Heart left ventricle (tissue), 13 donors: ENCODE measurements around the gene NSD1.

Source experiments
- POLR2A ChIP-seq, 2 donors: fragments of 450-650 bp; IDR thresholded peaks; one replicate each; pipeline ENCODE4 v1.6.1; 2017; ENCODE audit warnings: antibody characterized with exemption in 2 of 2, mild to moderate bottlenecking in 2 of 2, moderate library complexity in 2 of 2
- TF ChIP-seq, protein P1 (sequence below), 12 donors: fragments of 200-600 bp; sonication (generic) in 4 of 12; IDR thresholded peaks; one replicate each; pipeline versions ENCODE4 v1.5.0 to v1.8.0; 2018 to 2022; ENCODE audit warnings: antibody characterized with exemption in 12 of 12, mild to moderate bottlenecking in 5 of 12
- donor health status: ischemic (EF 13 %, LVEDD 7.1; RV severe dilation, severe dysfunction).
- donor health status: DM: no; HTN: yes; CAD: no.
- donor health status: DM: no; HTN: no; CAD: no.
- donor health status: ischemic (EF 25% LVEDD 6.9; RV normal size, moderate dysfunction).
- donor health status: ischemic (EF 25% LVEDD 5.7; RV mildly dilated, moderate dysfunction).
- donor health status: ischemic (EF 35%, LVEDD 5.7; RV mildly dilated, moderate dysfunction).
- donor health status: nonischemic (EF 11% LVEDD 7.7; RV severe dilation, severe dysfunction).
- donor health status: DM: yes; HTN: yes; CAD: no.
- donor health status: PGD.
- donor health status: ischemic (EF 29% LVEDD 5.4; RV normal size, mild dysfunction).
- donor health status: nonischemic (EF 23%, LVEDD 6.1; RV moderate dilation, normal function).

DNA sequence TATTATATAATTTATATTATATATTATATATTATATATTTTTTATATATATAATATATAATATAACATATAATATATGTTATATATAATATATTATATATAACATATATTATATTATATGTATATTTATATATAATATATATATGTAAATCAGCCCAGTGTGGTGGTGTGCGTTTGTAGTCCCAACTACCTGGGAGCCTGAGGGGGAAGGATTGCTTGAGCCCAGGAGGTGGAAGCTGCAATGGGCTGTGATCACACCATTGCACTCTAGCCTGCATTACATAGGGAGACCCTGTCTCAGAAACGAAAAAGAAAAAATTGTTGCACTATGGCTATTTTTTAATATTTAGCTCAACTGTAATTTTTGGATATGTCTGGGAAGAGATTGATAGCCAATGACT lies 52.4 kb downstream of the NSD1 start:
- TF ChIP-seq, protein P1, sequence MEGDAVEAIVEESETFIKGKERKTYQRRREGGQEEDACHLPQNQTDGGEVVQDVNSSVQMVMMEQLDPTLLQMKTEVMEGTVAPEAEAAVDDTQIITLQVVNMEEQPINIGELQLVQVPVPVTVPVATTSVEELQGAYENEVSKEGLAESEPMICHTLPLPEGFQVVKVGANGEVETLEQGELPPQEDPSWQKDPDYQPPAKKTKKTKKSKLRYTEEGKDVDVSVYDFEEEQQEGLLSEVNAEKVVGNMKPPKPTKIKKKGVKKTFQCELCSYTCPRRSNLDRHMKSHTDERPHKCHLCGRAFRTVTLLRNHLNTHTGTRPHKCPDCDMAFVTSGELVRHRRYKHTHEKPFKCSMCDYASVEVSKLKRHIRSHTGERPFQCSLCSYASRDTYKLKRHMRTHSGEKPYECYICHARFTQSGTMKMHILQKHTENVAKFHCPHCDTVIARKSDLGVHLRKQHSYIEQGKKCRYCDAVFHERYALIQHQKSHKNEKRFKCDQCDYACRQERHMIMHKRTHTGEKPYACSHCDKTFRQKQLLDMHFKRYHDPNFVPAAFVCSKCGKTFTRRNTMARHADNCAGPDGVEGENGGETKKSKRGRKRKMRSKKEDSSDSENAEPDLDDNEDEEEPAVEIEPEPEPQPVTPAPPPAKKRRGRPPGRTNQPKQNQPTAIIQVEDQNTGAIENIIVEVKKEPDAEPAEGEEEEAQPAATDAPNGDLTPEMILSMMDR (IDR thresholded peaks at IDR 0.05): no peak
- TF ChIP-seq POLR2A (IDR thresholded peaks at IDR 0.05): no peak
